Stimulated activated CD8-positive, alpha-beta memory T cell treated with anti-CD3 and anti-CD28 coated beads, Interleukin-15, amount 100 ng/mL, for 24 hours (primary cell): ENCODE results near the gene C12orf50.
A peak's percentile ranks its signal among the peaks of the same experiment; 100 is the strongest.
"Not testable (repeated sequence)": the region's sequence is repeated elsewhere in the genome, so short reads cannot be mapped to it uniquely, and the experiment has no call there.

Experiments used
- DNase-seq: peaks from one replicate; pipeline ENCODE4 v3.0.0-alpha.2; 2020; ENCODE audit warnings: low read depth

C12orf50 gene, protein sequence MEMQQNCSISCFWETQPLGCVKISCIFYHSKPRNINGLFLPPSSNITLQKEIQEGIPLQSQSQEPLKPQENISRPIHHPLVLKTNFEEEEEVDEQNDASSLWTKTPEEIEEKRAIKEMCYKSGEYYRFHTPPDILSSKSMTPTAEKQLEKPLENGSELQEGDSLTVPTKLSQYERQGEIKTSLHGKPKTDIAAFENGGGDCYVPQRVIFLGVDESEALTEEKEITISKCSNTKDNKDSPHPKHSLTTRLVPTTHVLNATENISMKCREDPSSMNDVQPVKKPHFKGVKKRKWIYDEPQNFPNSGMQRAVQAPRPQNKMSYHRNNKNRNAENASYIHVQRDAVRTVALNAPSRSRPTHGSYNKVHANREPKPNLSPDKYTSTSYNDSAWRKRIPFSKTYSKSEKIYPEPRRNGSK

DNA sequence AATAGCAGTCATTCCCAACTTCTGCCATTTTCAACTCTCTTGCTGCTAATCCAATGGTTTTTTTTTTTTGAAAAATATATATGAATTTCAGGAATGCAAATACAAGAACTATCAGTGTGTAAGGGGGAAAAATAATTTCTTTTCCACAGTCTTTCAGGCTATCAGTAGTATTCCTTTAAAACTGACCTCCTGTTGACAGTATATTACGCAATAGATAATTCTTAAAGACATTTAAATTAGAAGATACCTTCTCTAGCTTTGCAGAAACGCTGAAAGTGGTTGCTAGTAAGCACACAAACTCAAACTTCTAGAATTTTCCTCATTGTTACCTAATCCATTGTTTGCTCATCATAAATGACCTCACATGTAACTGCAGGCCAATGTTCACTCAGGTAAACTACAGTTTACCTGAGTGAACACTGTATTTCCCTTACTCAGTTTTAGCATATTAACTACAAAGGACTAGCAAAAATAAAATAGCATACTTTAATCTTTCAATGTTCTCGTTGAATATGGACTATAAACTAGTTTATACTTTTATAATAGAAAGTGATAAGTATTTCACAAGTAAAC, at the start of gene C12orf50:
Gene C12orf50 (minus strand): TSS at position 309 of the 573 bp plus-strand sequence. CDS start 2,439 bp downstream, outside the sequence.
- no peak for DNase-seq

DNA sequence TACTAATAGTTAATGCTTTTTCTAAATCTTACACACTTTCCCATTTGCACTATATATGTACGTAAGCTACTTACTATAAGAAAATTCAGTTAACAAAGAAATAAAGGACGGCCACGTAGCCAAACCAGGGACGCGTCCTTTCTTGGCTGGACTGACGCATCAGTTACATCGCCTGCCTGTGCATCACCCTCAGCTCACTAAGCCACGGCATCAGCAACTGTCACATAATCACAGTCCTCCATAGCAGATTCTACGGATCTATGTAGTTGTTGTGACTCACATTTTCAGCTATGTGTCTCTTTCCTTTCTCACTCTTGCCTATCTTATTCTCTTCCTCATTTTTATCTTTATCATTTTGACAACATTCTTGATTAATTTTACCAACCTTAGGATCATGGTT, 38.1 kb upstream of the C12orf50 start:
- no peak for DNase-seq

DNA sequence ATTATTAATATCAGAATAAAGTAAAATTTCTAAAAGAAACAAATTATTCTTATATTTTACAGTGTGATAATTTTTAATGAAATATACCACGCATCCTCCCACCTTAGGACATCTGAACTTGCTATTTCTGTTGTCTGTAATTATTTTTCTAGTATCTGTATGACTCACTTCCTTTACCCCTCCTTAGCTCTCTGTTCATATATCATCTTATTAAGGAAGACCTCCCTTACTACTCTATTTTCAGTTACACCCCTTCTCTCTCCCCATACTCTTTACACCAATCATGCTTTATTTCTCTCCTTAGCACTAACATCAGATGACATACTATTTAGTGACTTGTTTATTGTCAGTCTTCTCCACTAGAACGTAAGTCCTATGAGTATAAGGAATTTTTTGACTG, 34.2 kb upstream of the C12orf50 start:
- no peak for DNase-seq

DNA sequence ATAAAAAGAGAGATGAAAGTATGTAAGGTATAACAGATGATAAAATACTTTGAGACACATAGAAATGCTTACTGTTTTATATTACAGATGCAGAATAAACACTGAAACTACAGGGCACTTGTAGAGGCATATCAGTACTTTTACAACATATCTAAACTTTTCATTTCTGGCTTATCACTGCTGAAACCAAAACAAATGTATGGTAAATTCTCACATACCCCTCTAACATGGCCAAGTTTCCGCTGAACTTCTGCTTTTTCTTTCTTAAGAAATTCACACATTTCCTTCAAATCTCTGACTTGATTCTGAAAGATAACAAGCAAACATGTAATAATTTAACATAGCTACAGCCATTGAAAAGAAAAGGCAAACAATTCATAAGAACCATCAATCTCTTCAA, 33.3 kb upstream of the C12orf50 start:
- no peak for DNase-seq

DNA sequence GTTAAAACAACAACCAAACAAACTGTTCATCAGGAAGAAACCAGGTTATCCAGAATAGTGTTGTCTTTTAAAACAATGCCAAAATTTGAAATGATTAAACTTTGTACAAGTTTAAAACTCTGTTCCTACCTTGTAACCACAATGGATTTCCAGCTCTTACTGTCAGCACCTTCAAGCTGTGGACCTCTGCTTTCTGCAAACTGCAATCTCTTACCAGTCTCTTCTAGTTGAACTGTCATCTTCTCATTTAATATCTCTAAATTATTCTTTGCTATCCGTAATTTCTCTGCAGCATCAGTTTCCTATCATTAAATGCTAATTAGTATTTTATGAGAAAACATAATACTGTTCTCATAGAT, 29.5 kb upstream of the C12orf50 start:
- no peak for DNase-seq

DNA sequence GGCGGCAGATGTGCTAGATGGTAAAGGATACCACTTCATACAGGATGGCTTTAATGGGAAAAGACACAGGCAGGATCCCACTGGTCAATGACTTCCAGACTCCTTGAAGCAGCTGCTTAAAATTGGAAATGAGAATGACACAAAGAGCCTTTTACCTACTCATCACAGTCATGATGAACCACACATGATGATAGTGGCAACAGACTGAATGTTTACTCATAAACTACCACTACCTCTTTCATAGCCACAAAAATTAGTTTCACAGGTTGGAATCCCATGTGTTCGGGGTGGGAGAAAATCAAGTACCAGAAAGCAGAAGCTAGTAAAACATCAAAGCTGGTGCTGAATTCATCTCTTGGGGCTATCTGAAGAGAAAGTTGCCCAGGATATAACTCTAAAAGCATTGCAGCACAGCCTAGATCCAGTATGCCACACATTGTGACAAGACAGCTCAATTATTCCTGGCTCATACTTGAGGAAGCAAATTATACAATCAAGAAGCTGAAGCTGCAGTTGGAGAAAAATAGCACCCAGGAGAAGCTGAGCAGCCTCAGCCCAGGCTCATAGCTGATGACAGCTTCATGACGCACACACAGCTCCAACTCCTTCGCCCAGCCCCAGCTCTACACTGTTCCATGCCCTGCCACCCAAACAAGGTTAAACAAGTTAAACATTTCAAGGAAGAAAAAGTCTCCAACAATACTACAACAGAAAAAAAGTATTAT, 29.0 kb upstream of the C12orf50 start:
- DNase-seq, result no peak

DNA sequence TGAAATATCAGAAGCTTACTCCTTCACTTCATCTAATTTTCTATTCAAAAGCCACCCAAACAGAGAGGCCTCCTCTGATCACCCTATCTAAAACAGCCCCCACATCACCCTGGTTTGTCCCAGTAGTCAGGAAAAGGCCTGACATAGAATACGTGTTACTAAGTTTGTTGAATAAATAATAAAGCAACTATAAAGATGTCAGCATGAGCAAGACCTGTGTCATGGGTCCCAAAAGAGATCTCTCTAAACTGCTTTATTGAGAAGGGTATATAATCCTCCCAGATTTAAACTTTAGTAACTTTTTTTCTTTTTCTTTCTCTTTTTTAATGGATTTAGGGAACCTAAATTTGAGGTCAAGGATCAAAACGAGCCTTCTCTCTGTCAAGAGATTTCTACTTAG, 27.4 kb upstream of the C12orf50 start:
- no peak for DNase-seq

DNA sequence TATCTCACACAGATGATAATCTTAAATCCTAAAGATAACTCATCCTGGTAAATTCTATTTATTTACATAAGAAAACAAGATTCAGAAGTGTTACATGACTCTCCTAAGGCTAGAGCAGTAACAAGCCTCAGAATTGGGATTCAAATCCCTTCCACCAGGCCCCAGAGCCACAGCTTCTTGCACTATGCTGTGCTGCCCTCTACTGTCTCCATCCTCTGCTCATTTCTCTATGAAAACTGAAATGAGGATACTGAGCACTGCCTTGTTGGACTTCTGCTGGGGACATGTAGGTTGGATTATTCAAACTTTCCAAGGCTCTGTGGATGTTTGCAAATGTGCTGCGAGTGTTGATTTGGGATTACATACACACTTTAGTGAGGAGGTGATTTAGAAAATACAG, 23.5 kb upstream of the C12orf50 start:
- no peak for DNase-seq

DNA sequence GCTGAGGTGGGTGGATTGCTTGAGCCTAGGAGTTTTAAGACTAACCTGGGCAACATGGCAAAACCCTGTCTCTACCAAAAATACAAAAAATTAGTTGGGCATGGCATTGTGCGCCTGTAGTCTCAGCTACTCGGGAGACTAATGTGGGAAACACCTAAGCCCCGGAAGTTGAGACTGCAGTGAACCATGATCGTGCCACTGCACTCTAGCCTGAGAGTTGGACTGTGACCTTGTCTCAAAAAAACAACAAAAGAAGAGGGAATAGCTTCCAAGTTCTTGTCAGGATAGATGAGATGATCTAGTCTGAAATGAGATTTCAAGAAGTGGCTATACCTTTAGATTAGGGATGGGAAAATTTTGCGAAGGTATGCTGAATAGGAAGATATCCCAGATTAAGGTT, 14.8 kb upstream of the C12orf50 start:
- DNase-seq, result no peak

DNA sequence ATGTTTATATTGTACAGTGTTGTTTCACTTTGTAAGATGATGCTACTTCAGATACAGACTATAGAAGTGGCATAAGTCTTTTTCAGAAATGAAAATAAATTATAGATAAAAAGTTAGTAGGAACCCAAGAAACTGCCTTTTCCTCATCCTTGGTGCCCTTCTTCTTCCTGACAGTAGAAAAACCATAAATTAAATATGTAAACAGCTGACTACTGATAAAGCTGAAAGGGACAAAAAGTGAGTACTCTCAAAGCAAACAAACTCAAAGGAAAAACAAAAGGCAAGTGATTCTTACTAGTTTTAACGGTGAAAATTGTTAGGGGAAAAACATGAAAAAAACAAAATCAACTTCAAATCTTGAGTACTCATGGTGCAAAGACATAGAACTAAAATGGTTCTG, 8.6 kb upstream of the C12orf50 start:
- no peak for DNase-seq

DNA sequence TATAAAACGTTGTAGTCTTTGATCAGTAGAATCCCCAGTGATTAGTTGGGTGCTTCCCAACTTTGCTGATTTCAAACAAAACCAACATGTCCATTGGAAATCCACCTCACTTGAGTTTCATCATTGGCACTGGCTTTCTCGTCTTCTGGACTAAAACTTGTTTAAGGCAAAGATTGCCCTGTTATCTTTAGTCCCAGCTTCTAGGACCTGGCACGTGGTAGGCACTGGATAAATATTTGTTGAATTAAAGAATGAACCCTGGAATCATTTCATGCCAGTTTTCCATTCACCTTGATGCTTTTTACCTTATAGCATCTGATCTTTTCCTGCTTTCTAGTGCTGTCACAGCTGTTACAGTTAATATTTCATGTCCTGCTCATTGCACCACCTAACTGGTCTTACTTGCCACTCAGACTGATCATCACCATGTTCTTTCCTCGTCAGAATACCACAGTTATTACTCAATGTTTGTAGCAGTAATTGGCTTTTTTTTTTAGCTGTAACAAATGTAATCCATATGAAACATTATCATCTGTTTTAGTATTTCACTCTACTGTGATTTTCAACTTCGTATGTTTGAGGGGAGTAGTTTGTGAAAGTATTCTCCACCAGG, 7.3 kb upstream of the C12orf50 start:
- DNase-seq, result no peak

DNA sequence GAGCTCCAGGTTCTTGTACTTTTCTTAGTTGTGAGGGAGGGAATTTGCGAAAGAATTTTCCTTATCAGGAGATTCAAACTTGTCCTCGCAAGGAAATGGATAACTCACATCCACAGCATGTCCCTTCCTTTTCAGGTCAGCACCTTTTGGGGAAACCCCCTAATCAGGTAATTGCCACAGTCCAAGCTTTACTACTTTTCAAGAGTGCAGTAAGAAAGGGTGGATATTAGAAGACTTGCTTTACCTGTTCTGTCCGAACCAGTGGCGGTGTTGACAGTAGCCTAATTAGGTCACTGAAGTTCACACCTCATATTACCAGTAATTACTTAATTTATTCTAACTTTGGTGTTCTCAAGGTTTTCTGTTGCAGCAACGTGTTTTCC, 6.7 kb upstream of the C12orf50 start:
- no peak for DNase-seq

DNA sequence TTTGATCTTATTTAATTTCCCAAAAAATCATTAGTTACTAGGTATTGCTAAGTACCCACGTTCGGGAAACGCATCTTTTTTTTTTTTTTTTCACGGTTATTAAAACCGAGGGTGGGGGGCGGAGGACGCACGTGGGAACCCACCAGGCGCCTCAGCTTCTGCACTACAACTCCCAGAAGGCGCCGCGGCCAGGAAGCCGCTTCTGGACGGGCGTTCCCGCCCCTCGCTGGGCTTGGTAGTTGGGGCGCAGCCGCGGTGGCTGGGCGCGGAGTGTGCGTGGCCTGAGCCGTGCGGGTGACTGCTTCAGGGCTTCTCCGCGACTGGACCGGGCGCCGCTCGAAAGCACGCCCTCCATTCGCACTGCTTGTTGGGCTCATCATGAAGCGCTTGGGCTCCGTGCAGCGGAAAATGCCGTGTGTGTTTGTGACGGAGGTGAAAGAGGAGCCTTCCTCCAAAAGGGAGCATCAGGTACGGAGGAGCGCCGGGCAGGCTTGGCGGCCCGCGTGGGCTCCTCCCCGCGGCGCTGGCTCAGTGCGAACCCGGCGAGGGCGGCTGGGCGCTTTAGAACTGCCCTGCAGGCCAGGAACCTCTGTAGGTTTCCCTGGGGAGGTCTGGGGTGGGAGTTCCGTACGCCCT, 6.2 kb upstream of the C12orf50 start:
- DNase-seq, result peak; percentile 77

DNA sequence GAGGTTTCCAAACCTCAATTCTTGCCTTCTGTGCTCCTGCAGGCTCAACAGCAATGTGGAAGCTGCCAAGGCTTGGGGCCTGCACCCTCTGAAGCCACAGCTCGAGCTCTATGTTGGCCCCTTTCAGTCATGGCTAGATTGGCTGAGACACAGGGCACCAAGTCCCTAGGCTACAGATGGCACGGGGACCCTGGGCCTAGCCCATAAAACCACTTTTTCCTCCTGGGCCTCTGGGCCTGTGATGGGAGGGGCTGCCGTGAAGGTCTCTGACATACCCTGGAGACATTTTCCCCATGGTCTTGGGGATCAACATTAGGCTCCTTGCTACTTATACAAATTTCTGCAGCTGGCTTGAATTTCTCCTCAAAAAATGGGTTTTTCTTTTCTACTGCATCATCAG, 2.0 kb upstream of the C12orf50 start:
- DNase-seq, result not testable (repeated sequence)

DNA sequence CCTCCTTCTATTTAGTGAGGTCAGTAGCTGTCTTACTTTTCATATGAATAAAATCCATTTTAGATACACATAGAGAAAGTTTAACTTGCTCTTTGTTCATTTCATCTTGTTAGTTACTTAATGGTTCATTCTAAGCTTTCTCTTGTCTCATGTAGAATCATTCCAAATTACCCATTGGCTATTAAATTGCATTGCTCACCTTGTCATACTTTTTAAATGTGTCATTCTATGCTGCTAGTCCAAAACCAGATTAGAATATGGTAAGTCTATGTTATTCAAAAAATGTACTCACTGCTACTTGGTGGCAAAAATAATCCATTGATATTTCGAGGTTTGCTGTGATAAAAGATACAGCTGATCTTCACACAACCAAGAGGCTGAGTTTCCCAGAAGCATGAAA, 3.0 kb downstream of the C12orf50 start:
- no peak for DNase-seq

DNA sequence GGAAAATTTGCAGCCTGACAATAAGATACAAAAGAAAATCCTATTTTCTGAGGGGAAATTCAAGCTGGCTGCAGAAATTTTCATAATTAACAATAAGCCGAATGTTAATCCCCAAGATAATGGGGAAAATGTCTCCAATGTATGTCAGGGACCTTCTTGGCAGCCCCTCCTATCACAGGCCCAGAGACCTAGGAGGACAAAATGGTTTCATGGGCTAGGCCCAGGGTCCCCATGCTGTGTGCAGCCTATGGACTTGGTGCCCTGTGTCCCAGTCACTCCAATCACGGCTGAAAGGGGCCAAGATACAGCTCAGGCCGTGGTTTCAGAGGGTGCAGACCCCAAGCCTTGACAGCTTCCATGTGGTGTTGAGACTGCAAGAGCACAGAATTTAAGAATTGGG, 11.2 kb downstream of the C12orf50 start:
- no peak for DNase-seq

DNA sequence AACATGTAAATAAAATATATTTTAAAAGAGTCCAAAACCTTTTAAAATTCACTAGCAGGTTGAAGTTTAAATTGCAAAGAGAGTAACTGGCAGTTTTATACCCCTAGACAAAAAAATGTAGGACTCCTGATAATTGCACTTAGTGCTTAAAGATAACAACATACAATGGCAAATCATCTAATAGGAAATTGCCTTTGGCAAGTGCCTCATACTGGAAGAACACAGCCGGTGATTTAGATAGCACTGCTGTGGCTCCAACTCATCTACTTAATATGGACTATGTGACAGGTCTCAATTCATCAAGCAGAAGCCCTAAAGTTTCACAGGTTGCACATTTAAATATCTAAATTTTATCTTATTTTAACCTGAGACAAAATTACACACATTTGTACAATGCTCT, 13.4 kb downstream of the C12orf50 start:
- DNase-seq, result no peak

DNA sequence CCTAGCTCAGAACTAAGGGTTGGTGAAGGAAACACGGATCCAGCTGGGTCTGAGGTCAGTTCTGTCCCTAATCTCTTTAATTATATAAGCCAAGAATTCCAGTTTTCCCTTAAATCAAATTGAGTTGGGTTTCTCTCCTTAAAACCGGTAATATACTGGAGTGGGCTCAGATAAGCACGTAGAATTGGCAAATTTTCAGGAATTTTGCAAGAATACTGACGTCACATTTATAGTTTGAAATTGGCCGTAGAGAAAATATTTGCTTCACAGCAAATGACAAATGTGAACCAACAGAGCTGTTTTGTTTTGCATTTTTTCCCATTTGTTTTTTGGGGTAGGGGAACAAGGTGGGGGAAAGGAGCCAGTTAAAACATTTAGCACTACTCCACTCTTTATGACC, 17.4 kb downstream of the C12orf50 start:
- DNase-seq, result no peak

DNA sequence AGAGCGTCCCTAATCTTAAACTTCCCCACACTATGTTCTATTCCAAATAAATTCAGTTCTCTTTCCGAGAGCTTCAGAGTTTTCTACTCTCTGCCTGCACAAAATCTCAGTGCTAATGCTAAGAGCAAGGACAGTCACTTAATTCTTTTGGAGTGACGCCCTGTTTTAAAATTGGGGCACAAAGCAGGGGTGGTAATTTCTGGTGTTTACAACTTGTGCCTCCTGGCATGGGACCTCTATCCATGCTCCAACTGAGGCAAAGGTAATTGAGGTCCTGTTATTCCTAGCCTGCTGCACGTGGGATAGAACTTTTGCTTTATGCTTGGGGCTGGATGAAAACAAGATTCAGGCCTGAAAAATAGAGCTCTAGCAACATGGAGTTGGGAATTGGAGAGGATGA, 22.9 kb downstream of the C12orf50 start:
- no peak for DNase-seq

DNA sequence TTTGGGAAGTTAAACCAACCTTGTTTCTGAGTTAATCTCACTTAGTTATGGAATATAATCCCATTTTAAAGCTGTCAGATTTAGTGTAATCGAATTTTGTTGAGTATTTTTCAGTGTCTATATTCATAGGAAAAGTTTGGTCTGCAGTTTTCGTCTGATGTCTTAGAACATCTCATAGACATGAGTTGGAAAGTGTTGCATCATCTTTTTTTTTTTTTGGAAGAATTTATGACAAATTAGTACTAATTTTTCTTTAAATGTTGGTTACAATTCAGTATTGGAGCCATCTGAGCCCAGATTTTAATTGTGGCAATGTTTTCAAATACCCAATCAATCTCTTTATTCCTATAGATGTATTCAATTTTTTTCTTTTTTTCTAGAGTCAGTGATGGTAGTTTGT, 27.9 kb downstream of the C12orf50 start:
- DNase-seq, result no peak

DNA sequence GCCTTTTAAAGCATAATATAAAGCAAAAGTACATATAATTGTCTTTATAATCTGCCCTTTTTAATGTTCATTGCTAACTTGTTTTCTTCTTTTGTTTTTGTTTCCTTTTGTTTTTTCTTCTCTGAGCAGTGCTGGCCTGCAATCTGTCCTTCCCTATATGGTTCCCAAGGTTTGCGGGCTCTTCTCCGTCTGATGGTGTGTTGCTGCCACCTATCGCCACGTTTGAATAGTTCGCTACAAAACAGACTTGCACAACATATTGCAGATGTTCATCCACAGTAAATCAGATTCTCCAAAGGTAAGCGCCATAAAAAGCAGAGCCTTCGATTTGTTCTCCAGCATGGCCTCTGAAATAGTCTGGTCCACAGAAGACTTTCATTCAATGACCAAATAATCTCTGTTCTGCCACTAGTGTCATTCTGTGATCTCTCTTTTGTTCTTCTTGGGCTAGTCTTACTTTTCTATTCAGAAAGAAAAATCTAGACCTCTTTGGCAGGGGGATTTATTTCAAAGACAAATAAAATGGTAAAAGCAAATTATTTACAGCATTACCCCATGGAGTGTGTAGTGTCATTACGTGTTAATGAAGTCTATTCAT, 33.5 kb downstream of the C12orf50 start:
- DNase-seq, result peak; percentile 3

DNA sequence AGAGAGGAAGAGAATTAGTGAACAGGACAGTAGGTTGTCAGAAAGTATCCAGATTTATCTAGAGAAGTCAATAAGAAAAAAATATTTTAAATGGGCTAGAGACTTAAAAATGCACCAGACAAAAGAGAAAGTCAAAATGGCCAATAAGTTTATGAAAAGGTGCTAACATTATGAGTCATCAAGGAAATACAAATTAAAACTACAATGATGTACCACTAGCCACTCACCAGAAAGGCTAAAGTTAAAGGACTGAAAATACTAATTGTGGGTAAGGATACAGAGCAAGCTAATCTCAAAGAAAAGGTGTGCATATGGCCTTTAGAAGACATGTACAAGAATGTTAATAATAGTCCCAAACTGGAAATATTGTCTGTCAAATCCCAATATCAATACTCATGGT, 37.7 kb downstream of the C12orf50 start:
- DNase-seq, result no peak
